Stimulated activated naive CD4-positive, alpha-beta T cell (primary cell): ENCODE results near the gene MMP15.
"Not testable (repeated sequence)": the region's sequence is repeated elsewhere in the genome, so short reads cannot be mapped to it uniquely, and the experiment has no call there.

Experiments
- DNase-seq, 6 experiments: peaks; one replicate each; lab custom pipeline; 2025; lab: John Stamatoyannopoulos, UW

MMP15 gene

GRCh38 chr16:58049232-58050185 is 24.0 kb downstream of the MMP15 start:
- no peak for DNase-seq

DNA sequence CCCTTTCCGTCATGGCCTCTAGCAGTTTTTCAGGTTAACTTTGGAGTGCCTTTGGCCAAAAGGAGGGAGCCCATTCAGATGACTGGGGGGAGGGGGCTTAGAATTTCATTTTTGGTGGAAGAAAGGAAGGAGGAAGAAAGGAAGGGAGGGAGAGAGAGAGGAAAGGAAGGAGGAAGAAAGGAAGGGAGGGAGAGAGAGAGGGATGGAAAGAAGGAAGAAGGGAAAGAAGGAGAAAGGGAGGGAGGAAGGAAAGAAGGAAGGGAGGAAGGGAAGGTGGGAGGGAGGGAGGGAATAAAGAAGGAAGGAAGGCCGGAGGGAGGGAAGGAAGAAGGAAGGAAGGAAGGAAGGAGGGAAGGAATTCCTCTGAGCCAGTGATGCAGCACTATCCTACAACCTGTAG is 25.7 kb downstream of the MMP15 start:
- no peak for DNase-seq

DNA sequence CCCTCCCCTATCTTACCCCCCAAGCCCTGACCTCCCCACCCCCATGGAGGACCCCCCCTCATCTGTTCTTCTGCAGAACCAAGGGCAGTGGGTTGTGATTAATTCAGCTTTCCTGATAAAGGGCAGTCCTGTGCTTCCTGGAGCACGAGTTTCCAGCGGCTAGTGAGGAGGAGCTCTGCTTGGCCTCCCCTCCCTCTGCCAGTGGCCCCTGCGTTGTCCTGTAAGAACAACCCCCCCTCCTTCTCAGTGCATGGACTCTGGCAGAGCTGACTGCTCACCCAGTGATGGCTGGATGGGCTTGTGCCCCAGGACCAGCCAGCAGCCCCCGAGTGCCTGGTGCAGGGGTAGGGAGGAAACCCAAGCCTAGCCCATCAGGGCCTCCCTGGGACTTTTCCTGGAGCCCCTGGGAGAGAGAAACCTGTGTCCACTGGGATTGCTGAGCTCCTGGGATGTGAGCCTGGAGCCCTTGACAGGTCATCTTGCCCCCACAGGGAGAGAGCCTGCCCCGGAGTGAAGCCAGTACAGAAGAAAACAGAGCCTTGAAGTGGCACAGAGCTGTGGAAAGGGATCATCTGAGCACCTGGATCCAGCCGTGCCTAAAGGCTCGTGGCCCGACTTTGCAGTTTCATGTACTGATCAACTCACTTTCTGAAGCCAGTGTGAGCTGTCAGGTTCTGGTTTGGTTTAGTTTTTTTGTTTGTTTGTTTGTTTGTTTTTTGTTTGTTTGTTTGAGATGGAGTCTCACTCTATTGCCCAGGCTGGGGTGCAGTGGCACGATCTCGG is 26.5 kb downstream of the MMP15 start:
- no peak for DNase-seq

DNA sequence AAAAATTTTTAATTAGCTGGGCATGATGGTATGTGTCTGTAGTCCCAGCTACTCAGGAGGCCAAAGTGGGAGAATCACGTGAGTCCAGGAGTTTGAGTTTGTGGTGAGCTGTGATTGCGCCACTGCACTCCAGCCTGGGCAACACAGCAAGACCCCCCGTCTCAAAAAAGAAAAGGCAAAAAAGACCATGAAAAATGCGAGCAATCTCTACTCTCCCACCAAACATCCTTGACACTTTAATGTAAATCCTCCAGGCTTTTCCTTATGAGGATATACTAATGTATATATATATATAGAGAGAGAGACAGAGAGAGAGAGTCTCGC is 28.1 kb downstream of the MMP15 start:
- DNase-seq: no peak

DNA sequence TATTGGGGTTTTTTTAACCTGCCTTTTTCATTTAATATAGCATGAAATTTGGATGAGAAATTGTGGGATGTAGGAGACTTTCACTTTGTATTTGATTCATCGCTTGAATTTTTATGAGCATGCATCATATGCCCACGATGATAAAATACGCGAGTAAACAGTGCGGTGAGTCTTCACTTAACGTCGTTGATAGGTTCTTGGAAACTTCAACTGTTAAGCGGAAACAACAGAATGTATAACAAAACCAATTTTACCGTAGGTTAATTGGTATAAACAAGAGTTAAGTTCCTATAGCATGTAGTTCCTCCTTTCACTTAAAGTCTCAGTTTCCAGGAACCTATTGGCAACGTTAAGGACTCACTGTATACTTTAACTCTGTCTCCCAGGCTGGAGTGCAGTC is 28.7 kb downstream of the MMP15 start:
- no peak for DNase-seq

DNA sequence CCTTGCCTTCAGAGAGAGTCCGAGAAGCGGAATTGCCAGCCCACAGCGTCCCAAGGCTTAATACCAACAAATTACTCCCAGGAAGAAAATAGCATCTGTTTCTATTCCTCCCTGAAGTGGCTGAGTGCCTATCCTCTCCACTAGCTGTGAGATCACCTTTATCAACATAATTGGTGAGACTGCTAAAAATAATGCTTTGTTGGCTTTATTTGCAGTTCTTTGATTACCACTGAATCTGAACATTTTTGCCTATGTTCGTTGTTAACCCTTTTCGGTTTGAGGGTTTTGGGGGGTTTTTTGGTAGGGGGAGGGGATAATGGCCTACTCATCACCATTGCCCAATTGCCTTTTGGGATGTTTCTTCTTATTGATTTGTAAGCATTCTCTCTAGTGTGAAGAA is 31.0 kb downstream of the MMP15 start:
- DNase-seq: no peak

- no peak for DNase-seq
These were observed 31.6 kb downstream of the MMP15 start for GRCh38 chr16:58057121-58057520.

DNA sequence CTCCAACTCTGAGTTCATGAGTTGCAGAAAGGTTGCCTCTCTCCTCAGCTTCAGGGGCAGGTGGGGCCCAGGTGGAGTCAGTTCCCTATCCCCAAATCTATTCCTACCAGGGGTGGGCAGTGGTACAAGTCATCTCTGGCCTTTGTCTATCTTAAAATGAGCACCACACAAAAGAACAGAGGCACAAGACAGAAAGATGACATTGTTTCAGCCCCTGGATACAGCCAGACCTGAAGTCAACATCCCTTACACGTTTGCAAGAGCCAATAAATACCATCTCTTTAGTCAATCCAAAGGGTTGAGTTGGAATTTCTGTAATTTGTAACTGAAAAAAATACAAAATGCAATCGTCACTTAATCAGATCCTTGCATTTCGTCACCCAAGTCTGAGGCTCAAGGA is 32.2 kb downstream of the MMP15 start:
- DNase-seq: no peak

- no peak for DNase-seq
These were observed 37.3 kb downstream of the MMP15 start for GRCh38 chr16:58062821-58063220.

DNA sequence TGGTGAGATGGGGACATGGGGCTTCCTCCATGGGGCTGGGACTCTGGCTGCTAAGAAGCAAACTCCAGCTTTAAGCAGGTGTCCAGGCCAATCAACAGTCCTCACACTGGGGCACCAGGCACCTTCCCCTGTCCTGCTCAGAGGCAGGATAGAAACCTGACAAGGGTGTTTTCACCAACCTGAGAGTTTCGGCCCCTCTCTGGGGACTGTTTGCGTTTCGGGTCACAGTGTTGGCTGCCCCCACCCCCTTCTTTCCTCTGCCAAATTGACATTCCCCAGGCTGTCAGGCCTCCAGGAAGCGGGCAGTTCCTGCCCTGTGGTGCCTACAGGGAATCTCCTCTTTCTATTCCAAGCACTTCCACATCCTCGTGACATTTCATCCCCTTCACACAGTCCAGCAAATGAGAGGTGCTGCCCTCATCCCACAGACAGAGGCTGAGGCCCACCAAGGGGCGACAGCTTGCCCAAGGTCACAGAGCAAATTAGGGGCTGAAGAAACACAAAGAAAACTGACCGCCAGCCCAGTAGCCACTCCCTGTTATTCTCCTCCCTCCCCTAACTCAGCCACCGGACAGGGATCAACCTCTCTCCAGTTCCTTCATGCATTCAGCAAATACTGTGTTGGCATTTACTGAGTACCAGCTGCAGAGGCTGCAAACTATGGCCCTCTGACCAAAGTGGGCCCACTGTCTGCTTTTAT is 38.0 kb downstream of the MMP15 start:
- no peak for DNase-seq

DNA sequence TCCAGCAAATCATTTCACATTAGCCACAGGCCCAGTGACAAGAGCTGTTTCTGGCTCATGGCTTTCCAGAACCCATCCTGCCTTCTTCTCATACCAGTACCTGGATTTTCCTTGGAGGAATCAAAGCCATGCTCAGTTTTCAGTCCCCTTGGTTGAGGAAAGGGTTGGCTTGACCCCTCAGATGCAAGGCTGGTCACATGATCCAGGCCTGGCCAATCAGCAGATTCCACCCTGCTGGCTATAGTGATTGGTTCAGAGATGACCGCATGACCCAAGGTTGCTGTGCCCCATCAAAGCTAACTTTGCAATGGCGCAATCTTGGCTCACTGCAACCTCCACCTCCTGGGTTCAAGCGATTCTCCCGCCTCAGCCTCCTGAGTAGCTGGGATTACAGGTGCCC is 45.0 kb downstream of the MMP15 start:
- no peak for DNase-seq

DNA sequence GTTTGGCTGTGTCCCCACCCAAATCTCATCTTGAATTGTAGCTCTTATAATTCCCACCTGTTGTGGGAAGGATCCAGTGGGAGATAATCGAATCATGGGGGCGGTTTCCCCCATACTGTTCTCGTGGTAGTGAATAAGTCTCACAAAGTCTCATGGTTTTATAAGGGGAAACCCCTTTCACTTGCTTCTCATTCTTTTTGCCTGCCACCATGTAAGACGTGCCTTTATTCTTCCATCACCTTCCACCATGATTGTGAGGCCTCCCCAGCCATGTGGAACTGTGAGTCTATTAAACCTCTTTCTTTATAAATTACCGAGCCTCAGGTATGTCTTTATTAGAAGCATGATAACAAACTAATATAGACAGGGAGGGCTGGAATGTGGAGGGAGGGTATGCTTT is 46.6 kb downstream of the MMP15 start:
- not testable (repeated sequence) for DNase-seq

DNA sequence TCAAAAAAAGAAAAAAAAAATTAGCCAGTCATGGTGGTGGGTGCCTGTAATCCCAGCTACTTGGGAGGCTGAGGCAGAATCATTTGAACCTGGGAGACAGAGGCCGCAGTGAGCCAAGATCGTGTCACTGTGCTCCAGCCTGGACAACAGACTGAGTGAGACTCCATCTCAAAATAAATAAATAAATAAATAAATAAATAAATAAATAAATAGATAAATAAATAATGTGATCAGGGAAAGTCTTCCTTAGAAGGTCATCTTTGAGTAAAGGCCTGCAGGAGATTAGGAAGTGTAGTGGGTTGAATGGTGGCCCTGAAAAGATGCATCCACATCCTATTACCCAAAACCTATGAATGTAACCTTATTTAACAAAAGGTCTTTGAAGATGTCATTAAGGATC is 47.5 kb downstream of the MMP15 start:
- not testable (repeated sequence) for DNase-seq

DNA sequence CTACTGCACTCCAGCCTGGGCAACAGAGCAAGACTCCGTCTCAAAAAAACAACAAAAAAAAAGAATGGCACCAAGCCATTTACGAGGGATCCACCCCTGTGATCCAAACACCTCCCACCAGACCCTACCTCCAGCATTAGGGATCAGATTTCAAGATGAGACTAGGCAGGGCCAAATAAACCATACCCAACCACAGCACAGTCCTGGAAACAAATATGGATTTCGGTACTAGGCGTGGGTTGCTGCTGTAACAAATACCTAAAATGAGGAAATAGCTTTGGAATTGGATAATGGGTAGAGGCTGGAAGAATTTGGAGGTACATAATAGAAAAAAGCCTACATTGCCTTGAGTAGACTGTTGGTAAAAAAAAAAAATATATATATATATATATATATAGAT is 49.1 kb downstream of the MMP15 start:
- no peak for DNase-seq

DNA sequence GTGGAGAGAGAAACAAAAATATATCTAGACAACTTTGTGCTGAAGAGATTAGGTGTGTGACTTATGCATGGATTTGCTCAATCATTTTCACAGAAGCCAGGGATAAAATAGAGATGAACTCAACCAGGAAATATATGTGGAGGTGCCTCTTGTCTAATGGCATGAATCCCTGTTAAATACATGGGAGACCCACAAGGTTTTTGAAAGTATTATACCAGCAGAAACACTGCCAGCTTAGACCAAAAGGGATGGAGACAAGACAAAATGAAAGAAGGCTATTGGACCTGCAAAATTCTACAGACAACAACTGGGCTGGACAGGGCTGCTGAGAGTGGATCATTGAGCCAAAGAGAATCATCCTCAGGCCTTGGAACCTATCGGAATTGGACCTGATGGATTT is 51.0 kb downstream of the MMP15 start:
- no peak for DNase-seq

DNA sequence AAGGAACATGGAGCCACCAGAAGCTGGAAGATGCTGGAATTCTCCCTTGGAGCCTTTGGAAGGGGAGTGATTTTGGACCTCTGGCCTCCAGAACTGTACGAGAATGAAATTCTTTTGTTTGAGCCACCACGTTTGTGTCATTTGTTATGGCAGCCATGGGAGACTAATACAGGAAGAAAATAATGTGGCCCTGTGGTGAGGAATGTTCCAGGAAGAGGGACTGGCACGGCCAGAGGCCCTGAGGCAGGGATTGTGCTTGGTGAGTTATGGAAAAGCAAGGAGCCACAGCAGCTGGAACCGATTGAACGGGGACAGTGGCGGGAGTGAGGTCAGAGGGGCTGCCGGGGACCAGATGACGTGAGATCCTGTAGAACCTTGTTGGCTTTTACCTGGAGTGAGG is 52.2 kb downstream of the MMP15 start:
- no peak for DNase-seq

DNA sequence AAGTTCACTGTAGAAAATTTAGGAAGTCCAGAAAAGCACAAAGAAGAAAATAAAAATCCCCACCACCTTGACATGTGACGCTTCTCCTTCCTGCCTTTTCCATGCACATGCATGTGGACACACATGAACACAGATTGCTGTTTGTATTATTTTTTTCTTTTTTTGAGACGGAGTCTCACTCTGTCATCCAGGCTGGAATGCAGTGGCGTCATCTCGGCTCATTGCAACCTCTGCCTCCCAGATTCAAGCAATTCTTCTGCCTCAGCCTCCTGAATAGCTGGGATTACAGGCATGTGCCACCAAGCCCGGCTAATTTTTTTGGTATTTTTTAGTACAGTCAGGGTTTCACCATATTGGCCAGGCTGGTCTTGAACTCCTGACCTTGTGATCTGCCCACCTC is 55.1 kb downstream of the MMP15 start:
- not testable (repeated sequence) for DNase-seq

DNA sequence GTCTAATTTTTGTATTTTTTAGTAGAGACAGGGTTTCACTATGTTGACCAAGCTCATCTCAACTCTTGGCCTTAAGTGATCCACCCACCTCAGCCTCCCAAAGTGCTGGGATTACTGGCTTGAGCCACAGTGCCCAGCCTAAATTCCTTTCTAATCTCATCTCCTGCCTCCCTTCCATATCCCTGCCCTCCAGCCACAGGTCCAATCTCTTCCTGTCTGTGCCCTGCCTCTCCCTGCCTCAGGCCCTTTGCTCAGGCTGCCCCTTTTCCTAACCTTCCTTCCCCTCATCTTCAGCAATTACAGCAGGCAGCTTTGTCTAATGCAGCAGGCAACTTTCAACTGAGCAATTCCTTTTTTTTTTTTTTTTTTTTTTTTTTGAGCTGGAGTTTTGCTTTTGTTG is 56.8 kb downstream of the MMP15 start:
- DNase-seq: no peak

- DNase-seq: no peak
These were observed 59.1 kb downstream of the MMP15 start for GRCh38 chr16:58084635-58085034.

- no peak for DNase-seq
These were observed 59.6 kb downstream of the MMP15 start for GRCh38 chr16:58085171-58085570.

DNA sequence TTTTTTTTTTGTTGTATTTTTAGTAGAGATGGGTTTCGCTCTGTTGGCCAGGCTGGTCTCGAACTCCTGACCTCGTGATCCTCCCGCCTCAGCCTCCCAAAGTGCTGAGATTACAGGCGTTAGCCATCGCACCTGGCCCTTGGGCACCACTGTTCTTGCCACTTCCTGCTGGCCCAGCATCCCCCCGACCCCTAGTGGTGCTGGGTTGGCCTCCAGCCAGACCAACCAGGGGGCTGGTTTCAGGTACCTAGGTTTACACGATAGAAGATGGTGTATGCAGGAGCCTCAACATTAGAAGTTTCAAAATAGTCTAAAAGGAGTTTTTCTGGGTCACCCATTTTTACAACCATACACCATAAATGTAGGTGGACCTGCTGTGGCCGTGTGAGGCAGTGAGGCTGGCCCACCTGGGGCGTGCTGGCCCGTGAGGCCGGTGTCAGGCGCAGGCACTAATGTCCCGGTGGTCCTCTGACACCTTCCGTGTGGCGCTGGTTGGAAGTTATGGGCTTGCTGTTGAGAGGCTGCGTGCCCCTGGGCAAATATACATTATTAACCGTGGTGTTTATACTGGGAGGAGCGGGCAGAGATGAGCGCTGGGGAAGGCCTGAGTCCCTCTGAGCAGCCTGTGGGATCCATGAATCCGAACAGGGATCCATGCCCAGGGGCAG is 60.2 kb downstream of the MMP15 start:
- no peak for DNase-seq
